B cell (primary cell): ENCODE data around the gene ZC3H12C. TPM values are rescaled to one million over a fixed set of nuclear protein-coding genes. Genes with fewer than 3 reads are reported as not detected.

Experiments
- ATAC-seq: fragments of 200-7000 bp; cut with Tn5 transposase; one replicate; pipeline ENCODE4 v1.10.0; 2021; ENCODE audit warnings: low read depth, mild to moderate bottlenecking, moderate number of reproducible peaks, moderate library complexity
- CTCF ChIA-PET: fragments of 350-600 bp; sonication (Branson Sonifier 250); formaldehyde crosslinking; loops from one replicate; lab custom pipeline; 2021; ENCODE audit warnings: antibody characterized with exemption, inconsistent platforms; lab: Charles Lee
- POLR2A ChIA-PET: fragments of 350-600 bp; sonication (Branson Sonifier 250); formaldehyde crosslinking; loops from one replicate; lab custom pipeline; 2021; ENCODE audit warnings: antibody characterized with exemption; lab: Charles Lee
- DNase-seq: peaks from one replicate; pipeline ENCODE4 v3.0.0; 2013
- H2AFZ ChIP-seq: 2 replicates; pipeline ENCODE4 v1.6.1; 2012; ENCODE audit warnings: mild to moderate bottlenecking, low read depth, low read length; ENCODE audit not compliant: insufficient read depth, poor library complexity, severe bottlenecking
- H3K27ac ChIP-seq, 2 donors: 1 replicate in 1 of 2; 2 replicates in 1 of 2; pipeline ENCODE4 v1.5.1; 2012 to 2013; ENCODE audit warnings: low read length in 2 of 2, mild to moderate bottlenecking in 2 of 2, moderate library complexity in 1 of 2
- H3K27me3 ChIP-seq, 4 experiments: fragments of 200-600 bp in 1 of 4; sonication (generic) in 1 of 4; replicated peaks in 1 of 4; 1 replicate in 2 of 4; 2 replicates in 2 of 4; pipeline versions ENCODE4 v1.6.1 to v1.7.0; 2013 to 2016; ENCODE audit warnings: low read length in 3 of 4, mild to moderate bottlenecking in 2 of 4, mixed read lengths in 1 of 4, moderate library complexity in 1 of 4; ENCODE audit not compliant: insufficient read depth in 4 of 4, control insufficient read depth in 3 of 4; ENCODE audit errors: control extremely low read depth in 1 of 4
- H3K36me3 ChIP-seq, 2 experiments: replicated peaks in 1 of 2; 1 replicate in 1 of 2; 2 replicates in 1 of 2; pipeline versions ENCODE4 v1.6.1 to v1.7.1; 2013; ENCODE audit warnings: low read length in 1 of 2; ENCODE audit not compliant: insufficient read depth in 2 of 2, control insufficient read depth in 1 of 2; ENCODE audit errors: control extremely low read depth in 1 of 2, extremely low read depth in 1 of 2
- H3K4me1 ChIP-seq, 2 donors: fragments of 200-600 bp in 1 of 2; sonication (generic) in 1 of 2; 1 replicate in 1 of 2; 2 replicates in 1 of 2; pipeline versions ENCODE4 v1.5.1 to v1.6.1; 2013 to 2017; ENCODE audit warnings: low read length in 2 of 2; ENCODE audit not compliant: control insufficient read depth in 2 of 2, insufficient read depth in 2 of 2
- H3K4me2 ChIP-seq: replicated peaks from 2 replicates; pipeline ENCODE3; 2012; ENCODE audit warnings: mild to moderate bottlenecking, low read depth, low read length; ENCODE audit not compliant: poor library complexity, severe bottlenecking
- H3K4me3 ChIP-seq, 5 experiments: fragments of 200-600 bp in 1 of 5; sonication (generic) in 1 of 5; 1 replicate in 3 of 5; 2 replicates in 2 of 5; pipeline versions ENCODE4 v1.5.1 to v1.7.0; 2011 to 2016; ENCODE audit warnings: low read length in 4 of 5, mild to moderate bottlenecking in 4 of 5, low read depth in 2 of 5, control low read depth in 1 of 5, moderate library complexity in 1 of 5; ENCODE audit not compliant: insufficient read depth in 1 of 5; ENCODE audit errors: control extremely low read depth in 1 of 5, extremely low read depth in 1 of 5
- H3K79me2 ChIP-seq: fragments of 200-600 bp; sonication (generic); one replicate; pipeline ENCODE4 v1.6.0; 2016; ENCODE audit warnings: low read length; ENCODE audit not compliant: control insufficient read depth, insufficient read depth
- H3K9ac ChIP-seq: fragments of 200-600 bp; sonication (generic); 2 replicates; pipeline ENCODE4 v1.6.1; 2017; ENCODE audit warnings: mild to moderate bottlenecking, low read length, moderate library complexity
- H3K9me3 ChIP-seq, 3 donors: one replicate each; pipeline versions ENCODE4 v1.6.1 to v1.7.1; 2013; ENCODE audit warnings: low read length in 2 of 3; ENCODE audit not compliant: control insufficient read depth in 2 of 3, insufficient read depth in 1 of 3; ENCODE audit errors: control extremely low read depth in 1 of 3
- H4K20me1 ChIP-seq: 2 replicates; pipeline ENCODE4 v1.6.0; 2012; ENCODE audit warnings: mild to moderate bottlenecking, low read length; ENCODE audit not compliant: insufficient read depth, control insufficient read depth, poor library complexity, severe bottlenecking
- H3K27ac Mint-ChIP-seq: one replicate; pipeline ENCODE4 v1.8.0; 2021; ENCODE audit warnings: mixed read lengths
- H3K27me3 Mint-ChIP-seq: one replicate; pipeline ENCODE4 v1.8.0; 2021; ENCODE audit warnings: mixed read lengths
- H3K4me1 Mint-ChIP-seq: one replicate; pipeline ENCODE4 v1.8.0; 2021; ENCODE audit warnings: mixed read lengths
- H3K4me3 Mint-ChIP-seq: one replicate; pipeline ENCODE4 v1.8.0; 2021; ENCODE audit warnings: mixed read lengths
- H3K9me3 Mint-ChIP-seq: one replicate; pipeline ENCODE4 v1.8.0; 2022; ENCODE audit warnings: mixed read lengths; ENCODE audit not compliant: insufficient read depth
- EZH2 ChIP-seq: IDR thresholded peaks from 2 replicates; pipeline ENCODE4 v1.6.1; 2012; ENCODE audit warnings: borderline replicate concordance, low read depth, mild to moderate bottlenecking, moderate library complexity, low read length; ENCODE audit not compliant: insufficient read depth, poor library complexity, severe bottlenecking
- WGBS: methylation state at CpG from one replicate; pipeline ENCODE4 v1.1.5; 2013; ENCODE audit warnings: missing lambda C conversion rate; ENCODE audit not compliant: insufficient coverage; 5-methylcytosine and 5-hydroxymethylcytosine counted together
- intact Hi-C: fragments of 100-400 bp; cut with micrococcal nuclease; formaldehyde crosslinking; loops from one replicate; pipeline ENCODE4 v1.10.0; 2022
- polyA plus RNA-seq: library from polyadenylated mRNA; depleted of rRNA; stranded (reverse); fragments of >200 nt; gene quantifications from 2 replicates; pipeline ENCODE4 v1.2.3, GENCODE V29; 2012
- total RNA-seq, 2 donors: library from RNA; stranded (reverse); fragments of 120-200 nt in 1 of 2; gene quantifications; 1 replicate in 1 of 2; 2 replicates in 1 of 2; pipeline versions ENCODE4 v1.2.3 to v1.2.4, GENCODE V29; 2013 to 2022
- TF ChIP-seq, protein P1 (sequence below): fragments of 200-600 bp; IDR thresholded peaks from one replicate; pipeline ENCODE4 v1.8.0; 2022; ENCODE audit warnings: antibody characterized with exemption, mild to moderate bottlenecking

Gene ZC3H12C
- total and polyA plus RNA-seq, 2 donors (not counting 1 experiment from before 2014, with no cell fraction given): 0.01 to 0.10 TPM

- Histone ChIP-seq H3K27ac (no peak overlapping the region), H3K9ac (no peak overlapping the region), H3K9me3 (no peaks in the 10 kb centered on the region), H4K20me1 (no peaks in the 10 kb centered on the region), H3K36me3 (no peaks in the 10 kb centered on the region), H3K4me1 (no peaks in the 10 kb centered on the region), H3K27me3 (peaks cover 0 to 18% (median 5%) of the 10 kb centered on the region in 4 experiments), H3K79me2 (no peaks in the 10 kb centered on the region), H3K4me3 (no peak overlapping the region), H3K4me2 (no peak overlapping the region), H2AFZ (no peak overlapping the region)
- intact Hi-C loops: no loop called here
- Mint-ChIP-seq H3K4me1 (no peaks in the 10 kb centered on the region), H3K27me3 (peaks cover 54% of the 10 kb centered on the region), H3K9me3 (no peaks in the 10 kb centered on the region), H3K4me3 (no peak overlapping the region), H3K27ac (no peak overlapping the region)
- 85% methylated on average over 4 of the region's 7 CpGs for WGBS
- POLR2A ChIA-PET: no interaction called here
- CTCF ChIA-PET: no interaction called here
- no peak for ATAC-seq
- TF ChIP-seq, protein P1, sequence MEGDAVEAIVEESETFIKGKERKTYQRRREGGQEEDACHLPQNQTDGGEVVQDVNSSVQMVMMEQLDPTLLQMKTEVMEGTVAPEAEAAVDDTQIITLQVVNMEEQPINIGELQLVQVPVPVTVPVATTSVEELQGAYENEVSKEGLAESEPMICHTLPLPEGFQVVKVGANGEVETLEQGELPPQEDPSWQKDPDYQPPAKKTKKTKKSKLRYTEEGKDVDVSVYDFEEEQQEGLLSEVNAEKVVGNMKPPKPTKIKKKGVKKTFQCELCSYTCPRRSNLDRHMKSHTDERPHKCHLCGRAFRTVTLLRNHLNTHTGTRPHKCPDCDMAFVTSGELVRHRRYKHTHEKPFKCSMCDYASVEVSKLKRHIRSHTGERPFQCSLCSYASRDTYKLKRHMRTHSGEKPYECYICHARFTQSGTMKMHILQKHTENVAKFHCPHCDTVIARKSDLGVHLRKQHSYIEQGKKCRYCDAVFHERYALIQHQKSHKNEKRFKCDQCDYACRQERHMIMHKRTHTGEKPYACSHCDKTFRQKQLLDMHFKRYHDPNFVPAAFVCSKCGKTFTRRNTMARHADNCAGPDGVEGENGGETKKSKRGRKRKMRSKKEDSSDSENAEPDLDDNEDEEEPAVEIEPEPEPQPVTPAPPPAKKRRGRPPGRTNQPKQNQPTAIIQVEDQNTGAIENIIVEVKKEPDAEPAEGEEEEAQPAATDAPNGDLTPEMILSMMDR: no peak
- TF ChIP-seq EZH2: no peak
- no peak for DNase-seq
Measured at GRCh38 chr11:110184456-110184855, 91.3 kb downstream of the ZC3H12C start.

- ChIA-PET POLR2A (no interaction called here), CTCF (interaction anchor here (1.3 kb wide), 1 partner anchor 192 kb away, joined by 4 read pairs; no protein-coding TSS in a partner anchor)
- Histone ChIP-seq H3K4me3 (no peak overlapping the region), H3K27me3 (peaks cover 0 to 18% (median 5%) of the 10 kb centered on the region in 4 experiments), H3K36me3 (no peaks in the 10 kb centered on the region), H2AFZ (no peak overlapping the region), H3K9ac (no peak overlapping the region), H4K20me1 (no peaks in the 10 kb centered on the region), H3K79me2 (no peaks in the 10 kb centered on the region), H3K4me1 (no peaks in the 10 kb centered on the region), H3K4me2 (no peak overlapping the region), H3K27ac (no peak overlapping the region), H3K9me3 (no peaks in the 10 kb centered on the region)
- no peaks in the 10 kb centered on the region for H3K9me3 Mint-ChIP-seq
- ATAC-seq: no peak
- TF ChIP-seq, protein P1: no peak
- TF ChIP-seq EZH2: no peak
- H3K27ac Mint-ChIP-seq: no peak overlapping the region
- intact Hi-C loops: no loop called here
- no peaks in the 10 kb centered on the region for H3K4me1 Mint-ChIP-seq
- no peak overlapping the region for H3K4me3 Mint-ChIP-seq
- WGBS: 73% methylated on average over 3 of the region's 3 CpGs
- peaks cover 57% of the 10 kb centered on the region for H3K27me3 Mint-ChIP-seq
- no peak for DNase-seq
Measured at GRCh38 chr11:110185121-110185591, 92.0 kb downstream of the ZC3H12C start.
